ENCODE results near the gene VGLL2. TPM values are rescaled to one million over a fixed set of nuclear protein-coding genes. Genes with fewer than 3 reads are reported as not detected.

VGLL2 gene, protein sequence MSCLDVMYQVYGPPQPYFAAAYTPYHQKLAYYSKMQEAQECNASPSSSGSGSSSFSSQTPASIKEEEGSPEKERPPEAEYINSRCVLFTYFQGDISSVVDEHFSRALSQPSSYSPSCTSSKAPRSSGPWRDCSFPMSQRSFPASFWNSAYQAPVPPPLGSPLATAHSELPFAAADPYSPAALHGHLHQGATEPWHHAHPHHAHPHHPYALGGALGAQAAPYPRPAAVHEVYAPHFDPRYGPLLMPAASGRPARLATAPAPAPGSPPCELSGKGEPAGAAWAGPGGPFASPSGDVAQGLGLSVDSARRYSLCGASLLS
- polyA plus RNA-seq (2011; rRNA removed) (not detected in 2 replicates), polyA plus RNA-seq (2017; fragmentation: RNase III; extraction: RNeasy Plus Mini Kit Qiagen cat#74134 plus additional on column Dnase treatment) (not detected in 3 replicates), polyA minus RNA-seq (2011; rRNA and poly(A)+ RNA removed) (not detected in 2 replicates)
- polyA plus RNA-seq (2012; cell fraction: cytosol; rRNA removed) = not detected in 2 replicates
- polyA plus RNA-seq (2012; cell fraction: nucleus; rRNA removed) = not detected in 2 replicates

DNA sequence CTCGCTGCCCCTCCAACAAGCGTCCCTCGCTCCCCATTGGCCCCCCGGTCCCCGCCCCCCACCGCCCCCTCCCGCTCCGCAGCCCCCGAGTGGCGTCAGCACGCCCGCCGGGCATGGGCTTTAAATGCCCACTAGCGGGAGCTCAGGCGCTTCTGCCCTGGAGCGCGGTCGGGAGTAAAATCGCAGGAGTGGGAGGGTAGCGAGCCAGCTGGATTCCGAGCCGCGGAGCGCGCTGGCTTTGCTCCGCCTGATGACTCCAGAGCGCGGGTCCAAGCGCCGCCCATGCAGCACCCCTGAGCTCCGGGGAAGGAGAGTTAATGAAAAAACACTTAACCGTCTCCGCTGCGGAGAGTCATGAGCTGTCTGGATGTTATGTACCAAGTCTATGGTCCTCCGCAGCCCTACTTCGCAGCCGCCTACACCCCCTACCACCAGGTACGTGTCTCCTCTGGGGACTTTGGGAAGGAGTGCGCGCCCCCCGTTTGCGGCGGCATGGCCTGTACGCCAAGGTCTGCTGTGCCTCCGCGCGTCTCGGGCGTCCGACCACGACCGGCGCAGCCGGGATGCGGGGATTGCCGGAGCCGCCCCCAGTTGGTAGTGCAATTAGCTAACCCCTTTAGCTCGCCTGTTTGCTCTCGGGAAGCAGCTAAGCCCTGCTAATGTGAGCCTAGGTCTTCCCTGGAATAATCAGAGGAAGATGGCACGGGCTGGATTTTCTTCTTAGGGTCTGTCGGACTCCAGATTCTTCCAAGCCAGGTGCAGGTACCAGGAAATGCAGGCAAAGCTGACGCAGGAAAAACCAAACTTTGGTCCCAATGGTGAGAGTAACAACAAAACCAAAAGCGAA is at the start of gene VGLL2:
VGLL2 (plus strand) TSS at position 149 of the 847 bp plus-strand sequence; CDS start at position 355, 206 bp downstream.
- FAIRE-seq (no peak), DNase-seq (ENCODE audit: low read depth in 1 of 2, low spot score in 1 of 2) (peak in 1 of 2 experiments; percentile 16), ATAC-seq (peak; percentile 51 to 74; a peak in 3 of 6 replicates)
- no peak within 1 kb of the TSS for H3K27ac ChIP-seq
- H3K9me3 ChIP-seq = no peaks in the 10 kb centered on the region
- 46% methylated on average over 5 of the region's 63 CpGs for WGBS (ENCODE audit: missing lambda C conversion rate)
- ChIA-PET CTCF (no interaction called here), POLR2A (no interaction called here)
- peak within 1 kb of the TSS; percentile 41 for H3K4me3 ChIP-seq
- peak within 1 kb of the TSS; percentile 84 for H3K4me2 ChIP-seq
- TF ChIP-seq, protein P1, sequence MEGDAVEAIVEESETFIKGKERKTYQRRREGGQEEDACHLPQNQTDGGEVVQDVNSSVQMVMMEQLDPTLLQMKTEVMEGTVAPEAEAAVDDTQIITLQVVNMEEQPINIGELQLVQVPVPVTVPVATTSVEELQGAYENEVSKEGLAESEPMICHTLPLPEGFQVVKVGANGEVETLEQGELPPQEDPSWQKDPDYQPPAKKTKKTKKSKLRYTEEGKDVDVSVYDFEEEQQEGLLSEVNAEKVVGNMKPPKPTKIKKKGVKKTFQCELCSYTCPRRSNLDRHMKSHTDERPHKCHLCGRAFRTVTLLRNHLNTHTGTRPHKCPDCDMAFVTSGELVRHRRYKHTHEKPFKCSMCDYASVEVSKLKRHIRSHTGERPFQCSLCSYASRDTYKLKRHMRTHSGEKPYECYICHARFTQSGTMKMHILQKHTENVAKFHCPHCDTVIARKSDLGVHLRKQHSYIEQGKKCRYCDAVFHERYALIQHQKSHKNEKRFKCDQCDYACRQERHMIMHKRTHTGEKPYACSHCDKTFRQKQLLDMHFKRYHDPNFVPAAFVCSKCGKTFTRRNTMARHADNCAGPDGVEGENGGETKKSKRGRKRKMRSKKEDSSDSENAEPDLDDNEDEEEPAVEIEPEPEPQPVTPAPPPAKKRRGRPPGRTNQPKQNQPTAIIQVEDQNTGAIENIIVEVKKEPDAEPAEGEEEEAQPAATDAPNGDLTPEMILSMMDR (IDR thresholded peaks at IDR 0.05) = peak; percentile 15; the same call in 1 of the 3 replicates
- TF ChIP-seq EHMT2 (IDR thresholded peaks at IDR 0.05; ENCODE audit: low read depth) = no peak
- no peaks in the 10 kb centered on the region for H3K4me1 ChIP-seq

DNA sequence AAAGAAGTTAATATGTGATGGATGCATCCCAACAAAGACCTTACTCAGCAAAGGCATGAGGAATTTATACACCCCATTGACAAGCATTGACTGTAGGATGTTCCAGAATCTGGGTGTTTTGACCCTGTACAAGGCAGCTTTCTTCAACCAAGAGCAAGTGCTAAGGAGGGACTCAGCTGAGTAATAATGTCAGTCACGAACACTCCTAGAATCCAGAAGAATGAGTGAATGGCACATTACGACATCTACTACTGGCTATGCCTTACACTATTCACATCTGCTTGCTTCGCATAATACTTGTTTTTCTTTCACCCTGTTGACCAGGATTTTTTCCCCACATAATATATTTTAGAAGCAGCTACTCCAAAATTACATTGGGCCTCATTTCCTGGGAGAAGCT is 42.5 kb upstream of the VGLL2 start:
- Histone ChIP-seq H3K4me2 (no peak overlapping the region), H3K27ac (no peak overlapping the region), H3K4me3 (no peak overlapping the region), H3K9me3 (no peaks in the 10 kb centered on the region), H3K4me1 (no peaks in the 10 kb centered on the region)
- no peak for ATAC-seq
- no peak for FAIRE-seq
- 0% methylated on average over 3 of the region's 3 CpGs for WGBS (ENCODE audit: missing lambda C conversion rate)
- CTCF ChIA-PET = no interaction called here
- TF ChIP-seq MAFK (IDR thresholded peaks at IDR 0.05; ENCODE audit: partially characterized antibody) (no peak), FOSL2 (IDR thresholded peaks at IDR 0.05) (no peak), FOSL2 (CRISPR knock-in tag; IDR thresholded peaks at IDR 0.05) (no peak), FOSB (CRISPR knock-in tag; IDR thresholded peaks at IDR 0.05) (no peak), HOXB5 (CRISPR knock-in tag; IDR thresholded peaks at IDR 0.05) (no peak), ZSCAN20 (CRISPR knock-in tag; IDR thresholded peaks at IDR 0.05) (no peak), KDM1A (IDR thresholded peaks at IDR 0.05; ENCODE audit: low read depth) (no peak), ZNF302 (CRISPR knock-in tag; IDR thresholded peaks at IDR 0.05) (no peak), ZC3H11A (IDR thresholded peaks at IDR 0.05) (no peak), RAD21 (conservative IDR thresholded peaks at IDR 0.05 in 1 of 2, IDR thresholded peaks at IDR 0.05 in 1 of 2) (no peak), RFX5 (IDR thresholded peaks at IDR 0.05) (no peak)
- TF ChIP-seq, protein P2, sequence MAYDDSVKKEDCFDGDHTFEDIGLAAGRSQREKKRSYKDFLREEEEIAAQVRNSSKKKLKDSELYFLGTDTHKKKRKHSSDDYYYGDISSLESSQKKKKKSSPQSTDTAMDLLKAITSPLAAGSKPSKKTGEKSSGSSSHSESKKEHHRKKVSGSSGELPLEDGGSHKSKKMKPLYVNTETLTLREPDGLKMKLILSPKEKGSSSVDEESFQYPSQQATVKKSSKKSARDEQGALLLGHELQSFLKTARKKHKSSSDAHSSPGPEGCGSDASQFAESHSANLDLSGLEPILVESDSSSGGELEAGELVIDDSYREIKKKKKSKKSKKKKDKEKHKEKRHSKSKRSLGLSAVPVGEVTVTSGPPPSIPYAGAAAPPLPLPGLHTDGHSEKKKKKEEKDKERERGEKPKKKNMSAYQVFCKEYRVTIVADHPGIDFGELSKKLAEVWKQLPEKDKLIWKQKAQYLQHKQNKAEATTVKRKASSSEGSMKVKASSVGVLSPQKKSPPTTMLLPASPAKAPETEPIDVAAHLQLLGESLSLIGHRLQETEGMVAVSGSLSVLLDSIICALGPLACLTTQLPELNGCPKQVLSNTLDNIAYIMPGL (CRISPR knock-in tag; IDR thresholded peaks at IDR 0.05; ENCODE audit: borderline replicate concordance) = no peak
- POLR2A ChIA-PET = no interaction called here
- DNase-seq (ENCODE audit: low read depth in 1 of 2, low spot score in 1 of 2) = no peak

DNA sequence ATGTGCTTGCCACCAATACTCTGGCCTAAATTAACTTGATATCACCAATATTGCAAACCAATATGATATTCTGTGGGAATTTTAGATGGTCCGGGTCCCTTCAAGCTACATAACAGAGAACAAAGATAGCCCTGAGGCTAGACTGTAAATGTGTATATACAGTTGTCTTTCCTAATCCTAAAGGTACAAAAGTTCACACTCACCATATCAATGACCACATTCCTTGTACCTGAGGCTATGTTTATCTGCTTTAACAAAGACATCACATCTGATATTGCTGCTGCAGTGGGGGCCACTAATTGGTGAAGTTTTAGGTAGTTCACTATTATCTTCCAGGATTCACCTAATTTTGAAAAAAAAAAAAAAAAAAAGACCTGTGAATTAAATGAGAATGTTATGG is 38.6 kb upstream of the VGLL2 start:
- WGBS (ENCODE audit: missing lambda C conversion rate) = 0% methylated on average over 1 of the region's 1 CpG
- ATAC-seq = no peak
- POLR2A ChIA-PET = no interaction called here
- TF ChIP-seq ZSCAN20 (CRISPR knock-in tag; IDR thresholded peaks at IDR 0.05) = no peak
- TF ChIP-seq RCOR1 (IDR thresholded peaks at IDR 0.05; ENCODE audit: low read depth, low read length) = no peak
- TF ChIP-seq, protein P3, sequence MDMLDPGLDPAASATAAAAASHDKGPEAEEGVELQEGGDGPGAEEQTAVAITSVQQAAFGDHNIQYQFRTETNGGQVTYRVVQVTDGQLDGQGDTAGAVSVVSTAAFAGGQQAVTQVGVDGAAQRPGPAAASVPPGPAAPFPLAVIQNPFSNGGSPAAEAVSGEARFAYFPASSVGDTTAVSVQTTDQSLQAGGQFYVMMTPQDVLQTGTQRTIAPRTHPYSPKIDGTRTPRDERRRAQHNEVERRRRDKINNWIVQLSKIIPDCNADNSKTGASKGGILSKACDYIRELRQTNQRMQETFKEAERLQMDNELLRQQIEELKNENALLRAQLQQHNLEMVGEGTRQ (IDR thresholded peaks at IDR 0.05) = no peak
- no peak for TF ChIP-seq EHF (CRISPR knock-in tag; IDR thresholded peaks at IDR 0.05)
- no peak for TF ChIP-seq ZNF302 (CRISPR knock-in tag; IDR thresholded peaks at IDR 0.05)
- TF ChIP-seq CBX2 (IDR thresholded peaks at IDR 0.05; ENCODE audit: borderline replicate concordance, low read depth) = no peak
- TF ChIP-seq, protein P4, sequence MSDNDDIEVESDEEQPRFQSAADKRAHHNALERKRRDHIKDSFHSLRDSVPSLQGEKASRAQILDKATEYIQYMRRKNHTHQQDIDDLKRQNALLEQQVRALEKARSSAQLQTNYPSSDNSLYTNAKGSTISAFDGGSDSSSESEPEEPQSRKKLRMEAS (IDR thresholded peaks at IDR 0.05) = no peak
- TF ChIP-seq, protein P5, sequence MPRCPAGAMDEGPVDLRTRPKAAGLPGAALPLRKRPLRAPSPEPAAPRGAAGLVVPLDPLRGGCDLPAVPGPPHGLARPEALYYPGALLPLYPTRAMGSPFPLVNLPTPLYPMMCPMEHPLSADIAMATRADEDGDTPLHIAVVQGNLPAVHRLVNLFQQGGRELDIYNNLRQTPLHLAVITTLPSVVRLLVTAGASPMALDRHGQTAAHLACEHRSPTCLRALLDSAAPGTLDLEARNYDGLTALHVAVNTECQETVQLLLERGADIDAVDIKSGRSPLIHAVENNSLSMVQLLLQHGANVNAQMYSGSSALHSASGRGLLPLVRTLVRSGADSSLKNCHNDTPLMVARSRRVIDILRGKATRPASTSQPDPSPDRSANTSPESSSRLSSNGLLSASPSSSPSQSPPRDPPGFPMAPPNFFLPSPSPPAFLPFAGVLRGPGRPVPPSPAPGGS (IDR thresholded peaks at IDR 0.05) = no peak
- no peak for TF ChIP-seq KDM1A (IDR thresholded peaks at IDR 0.05; ENCODE audit: low read depth)
- TF ChIP-seq, protein P6, sequence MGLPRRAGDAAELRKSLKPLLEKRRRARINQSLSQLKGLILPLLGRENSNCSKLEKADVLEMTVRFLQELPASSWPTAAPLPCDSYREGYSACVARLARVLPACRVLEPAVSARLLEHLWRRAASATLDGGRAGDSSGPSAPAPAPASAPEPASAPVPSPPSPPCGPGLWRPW (IDR thresholded peaks at IDR 0.05) = no peak
- TF ChIP-seq CEBPB (IDR thresholded peaks at IDR 0.05) = no peak
- TF ChIP-seq, protein P7, sequence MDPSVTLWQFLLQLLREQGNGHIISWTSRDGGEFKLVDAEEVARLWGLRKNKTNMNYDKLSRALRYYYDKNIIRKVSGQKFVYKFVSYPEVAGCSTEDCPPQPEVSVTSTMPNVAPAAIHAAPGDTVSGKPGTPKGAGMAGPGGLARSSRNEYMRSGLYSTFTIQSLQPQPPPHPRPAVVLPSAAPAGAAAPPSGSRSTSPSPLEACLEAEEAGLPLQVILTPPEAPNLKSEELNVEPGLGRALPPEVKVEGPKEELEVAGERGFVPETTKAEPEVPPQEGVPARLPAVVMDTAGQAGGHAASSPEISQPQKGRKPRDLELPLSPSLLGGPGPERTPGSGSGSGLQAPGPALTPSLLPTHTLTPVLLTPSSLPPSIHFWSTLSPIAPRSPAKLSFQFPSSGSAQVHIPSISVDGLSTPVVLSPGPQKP (IDR thresholded peaks at IDR 0.05; ENCODE audit: low read depth, low read length) = no peak
- no peak for TF ChIP-seq NR3C1 (IDR thresholded peaks at IDR 0.05)

More for the DNA sequence above, 38.6 kb upstream of the VGLL2 start:
- H3K4me1 ChIP-seq = no peaks in the 10 kb centered on the region
- CTCF ChIA-PET = no interaction called here
- DNase-seq (ENCODE audit: low read depth in 1 of 2, low spot score in 1 of 2) = no peak
- no peak overlapping the region for H3K4me2 ChIP-seq
- no peak overlapping the region for H3K4me3 ChIP-seq
- no peak for FAIRE-seq
- no peaks in the 10 kb centered on the region for H3K9me3 ChIP-seq
- no peak overlapping the region for H3K27ac ChIP-seq

Data from A549 (cell line).